ENCODE results near the gene NCAPH2.

- TF ChIP-seq CTCF (IDR thresholded peaks at IDR 0.05) (no peak), POLR2A (IDR thresholded peaks at IDR 0.05) (no peak)
These were observed 62.8 kb downstream of the NCAPH2 start for GRCh38 chr22:50570861-50571260.

Data from uterus (tissue), 2 donors.